HG02642 (cell line): ENCODE measurements around the gene HOPX.
A peak's percentile ranks its signal among the peaks of the same experiment; 100 is the strongest.
"Not testable (repeated sequence)": the region's sequence is repeated elsewhere in the genome, so short reads cannot be mapped to it uniquely, and the experiment has no call there.

Experiments used
- ATAC-seq: cut with Tn5 transposase; IDR thresholded peaks from one replicate; pipeline ENCODE4 v1.9.1; 2021; ENCODE audit warnings: mild to moderate bottlenecking; ENCODE audit not compliant: unreplicated experiment, poor library complexity

The HOPX gene, protein sequence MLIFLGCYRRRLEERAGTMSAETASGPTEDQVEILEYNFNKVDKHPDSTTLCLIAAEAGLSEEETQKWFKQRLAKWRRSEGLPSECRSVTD

GRCh38 chr4:56681158-56681852 lies at the start of gene HOPX:
HOPX (minus strand) TSS chr4:56681296; CDS start chr4:56657816, 23,480 bp downstream.
- peak; percentile 90 for ATAC-seq

DNA sequence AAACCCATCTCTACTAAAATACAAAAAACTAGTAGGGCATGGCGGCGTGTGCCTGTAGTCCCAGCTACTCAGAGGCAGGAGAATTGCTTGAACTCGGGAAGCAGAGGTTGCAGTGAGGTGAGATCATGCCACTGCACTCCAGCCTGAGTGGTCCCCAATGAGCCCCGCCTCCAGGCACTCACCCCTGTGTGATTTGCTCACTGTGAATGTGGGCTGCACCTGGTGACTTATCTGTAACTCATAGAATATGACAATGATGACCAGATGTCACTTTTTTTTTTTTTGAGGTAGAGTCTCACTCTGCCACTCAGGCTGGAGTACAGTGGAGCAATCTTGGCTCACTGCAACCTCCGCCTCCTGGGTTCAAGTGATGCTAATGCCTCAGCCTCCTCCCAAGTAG lies 49.0 kb upstream of the HOPX start:
- no peak for ATAC-seq

GRCh38 chr4:56728512-56728911 lies 47.4 kb upstream of the HOPX start:
- no peak for ATAC-seq

DNA sequence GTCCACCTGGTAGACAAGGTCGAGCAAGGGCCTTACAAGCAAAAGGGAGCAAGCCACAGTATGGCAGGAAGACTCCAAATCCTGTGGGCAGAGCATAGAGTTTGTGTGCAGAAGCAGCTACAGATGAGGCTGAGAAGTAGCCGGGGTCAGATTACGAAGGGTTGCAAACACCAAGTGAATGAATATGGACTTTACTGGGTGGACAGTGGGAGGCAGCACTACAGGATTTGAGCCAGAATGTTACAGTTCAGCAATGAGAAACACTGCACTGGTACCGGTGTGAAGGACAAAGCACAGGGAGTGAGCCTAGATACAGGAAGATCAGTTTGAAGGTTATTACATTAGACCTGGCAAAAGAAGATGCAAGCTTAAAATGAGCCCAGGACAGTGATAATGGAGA lies 46.1 kb upstream of the HOPX start:
- ATAC-seq: no peak

- not testable (repeated sequence) for ATAC-seq
Observed at GRCh38 chr4:56726593-56726992, 45.5 kb upstream of the HOPX start.

DNA sequence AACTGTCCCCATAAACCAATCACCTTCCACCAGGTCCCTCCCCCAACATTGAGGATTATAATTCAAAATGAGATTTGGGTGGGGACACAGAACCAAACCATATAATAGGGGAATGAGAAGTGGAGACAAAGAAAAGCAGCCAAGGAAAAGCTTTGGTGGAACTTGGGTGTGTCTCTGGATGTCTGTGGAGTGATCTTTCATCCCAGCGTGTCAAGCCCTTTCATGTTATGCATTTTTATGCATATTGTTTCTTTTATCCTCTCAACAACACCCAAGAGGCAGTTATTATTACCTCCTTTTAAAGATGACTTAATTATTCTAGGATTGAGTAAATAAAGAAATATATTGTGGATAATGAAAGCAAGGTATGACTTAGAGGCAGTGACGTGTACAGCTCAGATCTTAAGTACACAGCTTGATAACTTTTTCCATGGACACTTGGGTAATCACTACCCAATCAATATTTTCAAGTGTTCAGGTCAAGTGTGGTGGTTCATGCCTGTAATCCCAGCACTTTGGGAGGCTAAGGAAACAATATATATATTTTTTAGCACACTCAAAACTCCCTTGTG lies 42.6 kb upstream of the HOPX start:
- ATAC-seq: no peak

DNA sequence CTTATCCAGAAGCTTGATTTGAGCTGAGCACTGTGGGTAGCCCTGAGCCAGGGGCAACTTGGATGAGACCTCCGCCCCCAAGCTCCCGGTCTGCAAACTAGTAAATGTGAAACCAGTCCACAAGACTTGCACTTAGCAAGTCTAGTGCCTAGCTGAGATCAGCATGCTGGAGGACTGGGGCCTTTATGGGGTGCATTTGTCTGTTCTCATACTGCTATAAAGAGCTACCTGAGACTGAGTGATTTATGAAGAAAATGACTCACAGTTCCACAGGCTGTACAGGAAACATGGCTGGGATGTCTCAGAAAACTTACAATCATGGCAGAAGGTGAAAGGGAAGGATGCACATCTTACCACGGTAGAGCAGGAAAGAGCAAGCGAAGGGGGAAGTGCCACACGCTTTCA lies 42.1 kb upstream of the HOPX start:
- ATAC-seq: no peak

- ATAC-seq: no peak
Observed at GRCh38 chr4:56708146-56708545, 27.1 kb upstream of the HOPX start.

- ATAC-seq: no peak
Observed at GRCh38 chr4:56705966-56706365, 24.9 kb upstream of the HOPX start.

GRCh38 chr4:56705334-56705733 lies 24.2 kb upstream of the HOPX start:
- ATAC-seq: no peak

- no peak for ATAC-seq
Observed at GRCh38 chr4:56704089-56704871, 23.2 kb upstream of the HOPX start.

DNA sequence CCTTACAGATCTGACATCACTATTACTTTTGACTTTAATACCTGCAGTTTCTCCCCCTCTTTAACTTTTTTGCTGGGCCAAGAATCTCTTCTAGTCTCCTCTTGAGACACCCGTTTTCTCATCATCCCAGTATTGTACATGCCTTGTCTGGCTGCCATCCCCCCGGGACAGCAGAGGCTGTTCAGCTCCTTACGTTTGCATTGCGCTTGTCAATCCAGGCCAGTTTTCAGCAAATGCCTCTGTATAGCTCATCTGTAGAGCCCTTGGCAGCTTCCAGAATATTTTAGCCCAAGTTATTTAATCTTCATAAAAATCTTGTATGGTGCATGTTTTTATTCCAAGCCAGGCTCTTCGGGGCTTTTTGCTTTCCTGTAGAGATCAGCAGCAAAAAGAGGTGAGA lies 22.3 kb upstream of the HOPX start:
- no peak for ATAC-seq

- no peak for ATAC-seq
Observed at GRCh38 chr4:56701644-56702043, 20.5 kb upstream of the HOPX start.

DNA sequence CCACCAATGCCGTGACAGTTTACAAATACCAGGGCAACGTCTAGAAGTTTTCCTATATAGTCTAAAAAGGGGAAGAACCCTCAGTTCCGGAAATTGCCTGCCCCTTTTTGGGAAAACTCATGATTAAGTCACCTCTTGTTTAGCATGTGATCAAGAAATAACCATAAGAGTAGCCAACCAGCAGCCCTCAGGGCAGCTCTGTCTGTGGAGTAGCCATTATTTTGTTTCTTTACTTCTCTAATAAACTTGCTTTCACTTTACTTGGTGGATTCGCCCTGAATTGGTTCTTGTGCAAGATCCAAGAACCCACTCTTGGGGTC lies 20.0 kb upstream of the HOPX start:
- no peak for ATAC-seq

DNA sequence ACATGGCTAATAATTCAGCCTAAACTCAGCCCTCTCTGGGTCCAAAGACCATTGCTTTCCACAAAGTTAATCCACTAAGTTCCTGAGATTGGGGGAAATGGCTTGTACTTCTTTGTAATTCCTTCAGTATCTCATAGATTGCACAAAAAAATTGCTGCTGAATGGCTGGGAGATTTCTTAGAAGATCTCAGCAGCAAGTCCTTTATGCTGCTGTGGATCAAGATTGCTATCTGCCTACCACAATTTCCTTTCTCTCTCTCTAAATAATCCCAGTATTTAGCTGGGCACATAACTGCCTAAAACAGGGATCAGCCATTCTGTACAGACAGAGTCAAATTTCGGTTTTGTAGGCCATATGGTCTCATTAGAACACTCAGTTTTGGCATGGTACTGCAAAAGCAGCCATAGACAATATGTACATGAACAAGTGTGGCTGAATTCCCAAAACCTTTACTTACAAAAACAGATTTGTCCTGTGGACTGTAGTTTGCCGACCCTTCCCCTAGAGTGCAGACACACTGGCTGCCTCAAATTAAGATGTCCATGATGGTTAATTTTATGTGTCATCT lies 18.5 kb upstream of the HOPX start:
- no peak for ATAC-seq

GRCh38 chr4:56698329-56698728 lies 17.2 kb upstream of the HOPX start:
- ATAC-seq: no peak

GRCh38 chr4:56696056-56696455 lies 15.0 kb upstream of the HOPX start:
- ATAC-seq: no peak

GRCh38 chr4:56693476-56693875 lies 12.4 kb upstream of the HOPX start:
- not testable (repeated sequence) for ATAC-seq

DNA sequence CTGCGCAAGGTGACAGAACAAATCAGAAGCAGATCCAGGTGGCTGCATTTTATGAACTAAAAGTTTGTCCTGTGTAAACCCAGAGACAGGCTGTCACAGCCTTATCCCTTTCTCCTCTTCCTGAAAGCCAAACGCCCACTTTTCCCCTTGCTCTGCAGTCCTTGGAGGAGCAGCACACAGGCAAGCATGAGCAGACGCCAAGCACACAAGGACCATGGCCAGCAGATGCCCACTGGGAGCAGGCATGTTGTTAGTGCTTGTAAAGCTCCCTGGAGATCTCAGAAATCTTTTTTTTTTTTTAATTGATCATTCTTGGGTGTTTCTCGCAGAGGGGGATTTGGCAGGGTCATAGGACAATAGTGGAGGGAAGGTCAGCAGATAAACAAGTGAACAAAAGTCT lies 11.5 kb upstream of the HOPX start:
- ATAC-seq: no peak

DNA sequence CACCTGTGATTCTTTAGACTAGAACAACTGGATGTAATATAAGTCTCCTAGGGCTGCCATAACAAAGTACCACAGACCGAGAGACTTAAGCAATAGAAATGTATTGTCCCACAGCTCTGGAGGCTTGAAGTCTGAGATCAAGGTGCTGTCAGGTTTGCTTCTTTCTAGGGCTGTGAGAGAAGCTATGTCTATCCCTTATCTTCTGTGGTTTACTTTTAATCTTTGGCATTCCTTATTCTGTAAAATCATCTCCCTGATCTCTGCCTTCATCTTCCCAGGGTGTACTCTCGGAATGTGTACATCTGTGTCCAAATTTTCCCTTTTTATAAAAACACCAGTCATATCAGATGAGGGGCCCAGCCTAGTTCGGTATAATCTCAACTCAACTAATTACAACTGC lies 10.3 kb upstream of the HOPX start:
- no peak for ATAC-seq

DNA sequence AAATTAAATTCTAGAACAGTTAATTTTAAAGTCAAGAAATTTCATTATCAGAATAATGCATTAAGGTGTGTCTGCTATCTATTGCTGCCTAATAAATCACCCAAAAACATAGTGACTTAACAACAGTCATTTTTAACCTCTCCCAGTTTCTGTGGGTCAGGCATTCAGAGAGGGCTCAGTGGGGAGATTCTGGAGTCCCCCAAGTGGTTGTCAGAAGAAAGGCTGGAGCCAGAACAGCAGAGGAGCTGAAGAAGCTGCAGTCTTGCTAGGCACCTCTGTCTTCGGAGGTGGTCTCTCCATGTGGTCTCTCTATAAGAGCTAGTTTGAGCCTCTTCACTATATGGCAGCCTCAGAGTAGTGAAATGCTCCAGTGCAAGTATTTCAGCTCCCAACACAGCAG lies 9.3 kb upstream of the HOPX start:
- no peak for ATAC-seq
